HG02610 (cell line): Measurements from ENCODE around the gene JMJD6.

Source experiments
- ATAC-seq: cut with Tn5 transposase; IDR thresholded peaks from one replicate; pipeline ENCODE4 v1.9.1; 2021; ENCODE audit warnings: mild to moderate bottlenecking, moderate library complexity; ENCODE audit not compliant: unreplicated experiment

JMJD6 gene

DNA sequence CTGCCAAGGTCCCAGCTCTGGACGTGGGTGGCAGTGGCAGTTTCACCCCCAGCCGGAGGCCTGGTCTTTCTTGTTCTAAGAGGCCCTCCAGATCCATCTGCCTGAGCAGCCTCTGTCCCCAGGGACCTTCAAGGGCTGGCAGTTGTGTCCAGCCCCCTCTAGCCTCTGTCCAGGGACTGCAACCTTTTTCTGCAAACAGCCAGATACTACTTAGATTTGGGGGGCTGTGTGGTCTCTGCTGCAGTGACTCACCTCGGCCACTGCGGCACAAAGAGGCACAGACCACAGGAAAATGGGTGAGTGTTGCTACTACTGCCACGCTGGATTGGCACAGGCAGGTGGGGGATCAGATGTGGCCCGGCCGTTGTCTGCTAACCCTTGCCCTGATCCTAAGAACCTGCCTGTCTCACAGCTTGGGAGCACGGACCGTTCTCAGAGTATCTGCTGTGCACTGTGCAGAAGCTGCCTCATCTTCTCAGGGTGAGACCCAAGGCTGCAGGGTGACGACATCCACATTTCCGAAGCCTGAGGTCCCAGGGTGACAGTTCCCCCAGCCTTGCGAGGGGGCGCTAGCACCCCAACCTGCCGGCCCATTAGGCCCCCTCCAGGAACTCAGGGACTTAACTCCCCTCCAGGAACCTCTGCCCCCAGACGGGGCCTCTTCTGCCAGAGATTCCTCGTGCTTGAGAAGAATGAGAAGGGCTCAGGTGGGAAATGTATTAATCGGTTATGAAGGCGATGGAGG is 43.2 kb downstream of the JMJD6 start:
- no peak for ATAC-seq

DNA sequence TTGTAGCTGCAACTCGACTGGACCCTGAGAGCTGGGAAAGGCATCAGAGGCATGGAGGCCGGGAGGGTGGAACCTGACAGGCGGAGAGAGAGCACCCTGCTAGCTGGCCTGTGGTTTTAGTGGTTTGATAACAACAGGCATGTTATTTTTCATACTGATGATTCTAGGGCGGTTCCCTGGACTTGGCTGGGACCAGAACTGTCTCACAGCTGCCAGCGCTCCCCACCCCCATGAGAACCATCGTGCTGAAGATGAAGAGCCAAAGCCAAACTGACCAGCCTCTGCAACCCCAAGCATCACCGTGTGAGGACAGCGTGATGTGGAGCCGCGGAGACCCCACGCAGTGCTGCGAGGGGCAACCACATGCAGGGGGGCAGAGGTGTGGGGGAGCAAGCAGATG is 44.1 kb downstream of the JMJD6 start:
- no peak for ATAC-seq

- ATAC-seq, result no peak
Observed at GRCh38 chr17:76681222-76682137, 44.9 kb downstream of the JMJD6 start.

GRCh38 chr17:76679239-76679638 is 47.2 kb downstream of the JMJD6 start:
- ATAC-seq, result no peak

- no peak for ATAC-seq
Observed at GRCh38 chr17:76678330-76678729, 48.1 kb downstream of the JMJD6 start.

GRCh38 chr17:76677406-76677805 is 49.0 kb downstream of the JMJD6 start:
- no peak for ATAC-seq

DNA sequence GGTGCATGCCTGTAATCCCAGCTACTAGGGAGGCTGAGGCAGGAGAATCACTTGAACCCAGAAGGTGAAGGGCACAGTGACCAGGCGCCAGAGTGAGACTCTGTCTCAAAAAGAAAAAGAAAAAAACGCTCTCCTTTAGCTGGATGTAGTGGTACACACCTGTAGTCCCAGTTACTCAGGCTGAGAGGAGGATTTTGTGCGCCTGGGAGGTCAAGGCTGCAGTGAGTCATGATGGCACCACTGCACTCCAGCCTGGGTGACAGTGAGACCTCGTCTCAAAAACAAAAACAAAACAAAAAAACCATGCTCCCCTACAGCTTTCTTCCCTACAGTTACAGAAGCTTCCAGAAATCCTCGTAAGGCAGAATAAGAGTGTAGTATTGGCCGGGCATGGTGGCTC is 49.8 kb downstream of the JMJD6 start:
- no peak for ATAC-seq

GRCh38 chr17:76675648-76676047 is 50.8 kb downstream of the JMJD6 start:
- no peak for ATAC-seq

- no peak for ATAC-seq
Observed at GRCh38 chr17:76674600-76674999, 51.8 kb downstream of the JMJD6 start.

DNA sequence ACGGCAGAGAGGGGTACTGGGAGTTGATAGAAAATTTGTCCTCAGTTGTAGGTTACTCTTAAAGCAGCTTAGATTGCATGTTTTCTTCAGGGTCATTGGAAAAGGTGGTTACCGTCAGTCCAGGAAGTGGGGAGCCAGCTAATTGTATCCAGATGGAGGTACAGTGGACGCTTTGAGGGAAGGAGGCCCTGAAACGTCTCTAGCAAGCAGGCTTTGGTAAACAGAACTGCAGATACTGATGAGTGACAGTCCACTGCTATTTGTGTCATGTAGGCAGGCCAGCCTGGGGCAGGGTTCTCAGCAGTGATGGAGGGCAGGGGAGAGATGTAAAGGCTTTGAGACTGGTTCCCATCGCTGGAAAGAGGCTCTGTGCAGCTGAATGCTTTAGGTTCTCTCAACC is 52.7 kb downstream of the JMJD6 start:
- no peak for ATAC-seq

DNA sequence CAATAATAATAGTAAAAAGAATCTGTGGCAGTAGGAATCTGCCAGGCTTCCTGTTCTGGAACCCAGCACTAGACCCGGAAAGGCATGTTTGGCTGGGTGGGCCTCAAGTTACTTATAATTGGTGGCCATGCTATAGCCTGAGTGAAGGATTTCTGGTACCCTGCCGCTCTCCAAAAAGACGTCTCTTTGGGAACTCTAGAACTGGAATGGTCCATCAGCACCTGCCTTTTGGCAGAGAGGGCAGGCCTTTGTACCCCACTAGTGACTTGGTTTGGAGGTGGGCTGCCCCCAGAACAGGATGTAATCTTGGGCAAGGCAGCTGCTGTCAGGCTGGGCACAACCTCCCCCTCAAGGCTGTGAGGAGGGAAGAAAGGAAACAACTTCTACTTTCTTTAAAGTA is 53.5 kb downstream of the JMJD6 start:
- ATAC-seq, result no peak

GRCh38 chr17:76672270-76672851 is 54.0 kb downstream of the JMJD6 start:
- no peak for ATAC-seq

- no peak for ATAC-seq
Observed at GRCh38 chr17:76671912-76672262, 54.5 kb downstream of the JMJD6 start.

GRCh38 chr17:76671123-76671911 is 55.1 kb downstream of the JMJD6 start:
- peak; percentile 98 for ATAC-seq

GRCh38 chr17:76670718-76671122 is 55.7 kb downstream of the JMJD6 start:
- no peak for ATAC-seq

GRCh38 chr17:76670020-76670717 is 56.2 kb downstream of the JMJD6 start:
- no peak for ATAC-seq
